ENCODE measurements around the gene AK5.

AK5 gene

DNA sequence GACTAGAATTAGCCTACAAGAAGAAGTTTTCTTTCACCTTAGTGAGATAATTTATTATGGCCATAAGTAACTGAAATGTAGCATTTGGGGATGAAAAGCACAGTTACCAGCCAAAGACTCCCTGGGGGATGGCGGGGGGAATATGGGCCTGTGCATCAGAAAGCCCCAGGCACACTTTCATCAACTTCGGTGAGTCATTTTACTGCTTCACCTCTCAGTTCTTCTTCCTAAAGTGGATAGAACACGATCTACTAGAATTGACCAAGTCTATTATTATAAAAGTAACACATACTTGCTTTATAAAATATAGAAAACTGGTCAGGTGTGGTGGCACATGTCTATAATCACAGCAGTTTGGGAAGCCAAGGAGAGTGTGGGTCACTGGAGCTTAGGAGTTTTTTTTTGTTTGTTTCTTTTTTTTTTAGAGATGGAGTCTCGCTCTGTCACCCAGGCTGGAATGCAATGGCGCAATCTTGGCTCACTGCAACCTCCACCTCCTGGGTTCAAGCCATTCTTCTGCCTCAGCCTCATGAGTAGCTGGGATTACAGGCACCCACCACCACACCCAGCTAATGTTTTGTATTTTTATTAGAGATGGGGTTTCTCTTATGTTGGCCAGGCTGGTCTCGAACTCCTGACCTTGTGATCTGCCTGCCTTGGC is 258.8 kb downstream of the AK5 start:
- DNase-seq (ENCODE audit: low read depth) = peak; percentile 50
- TF ChIP-seq, protein P1, sequence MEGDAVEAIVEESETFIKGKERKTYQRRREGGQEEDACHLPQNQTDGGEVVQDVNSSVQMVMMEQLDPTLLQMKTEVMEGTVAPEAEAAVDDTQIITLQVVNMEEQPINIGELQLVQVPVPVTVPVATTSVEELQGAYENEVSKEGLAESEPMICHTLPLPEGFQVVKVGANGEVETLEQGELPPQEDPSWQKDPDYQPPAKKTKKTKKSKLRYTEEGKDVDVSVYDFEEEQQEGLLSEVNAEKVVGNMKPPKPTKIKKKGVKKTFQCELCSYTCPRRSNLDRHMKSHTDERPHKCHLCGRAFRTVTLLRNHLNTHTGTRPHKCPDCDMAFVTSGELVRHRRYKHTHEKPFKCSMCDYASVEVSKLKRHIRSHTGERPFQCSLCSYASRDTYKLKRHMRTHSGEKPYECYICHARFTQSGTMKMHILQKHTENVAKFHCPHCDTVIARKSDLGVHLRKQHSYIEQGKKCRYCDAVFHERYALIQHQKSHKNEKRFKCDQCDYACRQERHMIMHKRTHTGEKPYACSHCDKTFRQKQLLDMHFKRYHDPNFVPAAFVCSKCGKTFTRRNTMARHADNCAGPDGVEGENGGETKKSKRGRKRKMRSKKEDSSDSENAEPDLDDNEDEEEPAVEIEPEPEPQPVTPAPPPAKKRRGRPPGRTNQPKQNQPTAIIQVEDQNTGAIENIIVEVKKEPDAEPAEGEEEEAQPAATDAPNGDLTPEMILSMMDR (IDR thresholded peaks at IDR 0.05; ENCODE audit: insufficient read depth, low read depth, low read length, missing control alignments) = no peak
- H3K4me3 ChIP-seq (ENCODE audit: low read depth, low read length) = no peak overlapping the region

DNA sequence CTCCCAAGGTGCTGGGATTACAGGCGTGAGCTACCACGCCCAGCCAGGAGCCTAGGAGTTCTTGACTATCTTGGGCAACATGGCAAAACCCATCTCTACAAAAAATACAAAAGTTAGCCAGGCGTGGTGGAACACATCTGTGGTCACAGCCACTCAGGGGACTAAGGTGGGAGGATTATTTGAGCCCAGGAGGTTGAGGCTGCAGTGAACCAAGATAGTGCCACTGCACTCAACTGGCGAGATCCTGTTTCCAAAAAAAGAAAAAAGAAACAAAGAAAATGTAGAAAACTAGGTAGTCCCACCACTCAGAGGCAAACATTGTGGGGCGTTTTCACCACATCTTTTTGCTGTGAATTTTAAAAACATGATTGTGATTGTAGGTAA is 259.3 kb downstream of the AK5 start:
- H3K4me3 ChIP-seq (ENCODE audit: low read depth, low read length) = no peak overlapping the region
- peak; percentile 50 for DNase-seq (ENCODE audit: low read depth)
- TF ChIP-seq, protein P1 (IDR thresholded peaks at IDR 0.05; ENCODE audit: insufficient read depth, low read depth, low read length, missing control alignments) = no peak

DNA sequence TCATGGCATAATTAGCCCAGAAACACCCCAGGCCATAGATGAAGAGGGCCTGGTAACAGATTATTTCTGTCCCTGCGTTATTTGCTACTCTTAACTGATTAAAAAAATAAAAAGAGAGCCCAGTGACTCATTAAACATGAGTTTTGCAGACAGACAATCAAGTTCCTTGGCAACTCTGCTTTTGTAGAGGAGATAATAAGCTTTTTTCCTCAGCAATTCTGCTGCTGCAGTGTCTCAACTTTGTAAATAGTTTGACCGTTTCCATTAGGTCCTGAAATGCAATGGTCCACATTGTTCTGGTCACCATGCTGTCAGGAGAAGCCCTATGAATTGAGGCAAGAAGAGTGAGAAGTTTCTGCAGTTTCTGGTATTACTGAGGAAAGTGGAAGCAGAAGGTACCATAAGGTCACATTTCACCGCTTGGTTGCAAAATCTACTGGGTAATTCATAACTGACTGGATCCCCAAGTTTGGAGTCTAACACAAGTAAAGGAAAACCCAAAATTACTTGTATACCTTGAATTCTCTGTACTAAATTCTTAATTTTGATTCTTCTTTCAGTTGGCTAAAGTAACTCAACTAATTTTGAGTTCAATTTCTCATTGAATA is 261.1 kb downstream of the AK5 start:
- TF ChIP-seq, protein P1 (IDR thresholded peaks at IDR 0.05; ENCODE audit: insufficient read depth, low read depth, low read length, missing control alignments) = no peak
- no peak for DNase-seq (ENCODE audit: low read depth)
- no peak overlapping the region for H3K4me3 ChIP-seq (ENCODE audit: low read depth, low read length)

DNA sequence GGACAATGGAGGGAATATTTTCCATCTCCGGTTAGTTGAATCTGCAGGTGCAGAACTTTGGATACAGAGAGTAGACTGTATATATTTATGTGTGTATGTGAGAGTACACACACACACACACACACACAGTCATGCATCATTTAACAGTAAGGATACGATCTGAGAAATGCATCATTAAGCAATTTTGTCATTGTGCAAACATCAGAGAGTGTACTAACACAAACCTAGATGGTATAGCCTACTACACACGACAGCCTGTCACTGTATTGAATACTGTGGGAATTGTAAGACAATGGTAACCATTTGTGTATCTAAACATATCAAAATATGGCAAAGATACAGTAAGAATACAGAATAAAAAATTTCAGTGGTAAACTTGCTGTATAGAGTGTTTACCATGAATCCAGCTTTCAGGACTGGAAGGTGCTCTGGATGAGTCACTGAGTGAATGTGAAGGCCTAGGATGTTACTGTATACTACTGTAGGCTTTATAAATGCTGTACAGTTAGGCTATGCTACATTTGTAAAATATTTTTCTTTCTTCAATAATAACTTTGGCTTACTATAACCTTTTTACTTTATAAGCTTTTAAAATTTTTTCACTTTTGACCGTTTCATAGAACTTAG is 262.1 kb downstream of the AK5 start:
- DNase-seq (ENCODE audit: low read depth) = no peak
- no peak overlapping the region for H3K4me3 ChIP-seq (ENCODE audit: low read depth, low read length)
- TF ChIP-seq, protein P1 (IDR thresholded peaks at IDR 0.05; ENCODE audit: insufficient read depth, low read depth, low read length, missing control alignments) = no peak

DNA sequence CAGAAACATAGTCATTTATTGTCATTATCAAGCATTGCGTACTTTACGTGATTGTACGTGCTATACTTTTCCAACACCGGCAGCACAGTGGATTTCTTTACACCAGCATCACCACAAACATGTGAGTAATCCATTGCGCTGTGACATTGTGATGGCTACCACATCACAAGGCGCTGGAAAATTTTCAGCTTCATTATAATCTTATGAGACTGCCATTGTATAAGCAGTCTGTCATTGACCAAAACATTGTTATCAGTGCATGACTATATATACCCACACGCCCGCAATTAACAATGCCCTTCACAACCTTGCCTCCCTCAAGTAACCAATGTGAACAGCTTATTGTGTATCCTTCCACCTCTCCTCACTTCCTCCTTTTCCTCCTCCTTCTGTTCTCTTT is 263.0 kb downstream of the AK5 start:
- TF ChIP-seq, protein P1 (IDR thresholded peaks at IDR 0.05; ENCODE audit: insufficient read depth, low read depth, low read length, missing control alignments) = no peak
- no peak for DNase-seq (ENCODE audit: low read depth)
- no peak overlapping the region for H3K4me3 ChIP-seq (ENCODE audit: low read depth, low read length)

DNA sequence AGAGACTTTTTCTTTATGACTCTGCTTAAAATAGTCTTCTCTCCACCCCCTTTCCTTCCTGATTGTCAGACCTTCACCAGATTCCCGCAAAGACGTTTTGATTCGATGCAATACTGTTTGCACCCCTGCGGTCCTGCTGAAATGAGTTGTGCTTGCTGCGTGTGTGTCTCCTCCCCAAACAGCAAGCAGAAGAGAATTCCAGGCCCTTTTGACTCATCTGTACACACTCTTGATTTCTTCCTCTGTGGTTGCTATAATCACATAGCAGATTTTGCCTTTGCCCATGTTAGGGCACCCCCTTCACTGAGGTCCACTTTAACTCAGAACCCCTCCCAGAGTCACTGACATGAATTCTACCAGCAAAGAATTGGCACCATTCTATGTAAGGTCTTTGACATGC is 264.2 kb downstream of the AK5 start:
- H3K4me3 ChIP-seq (ENCODE audit: low read depth, low read length) = no peak overlapping the region
- no peak for DNase-seq (ENCODE audit: low read depth)

More for the DNA sequence above, 264.2 kb downstream of the AK5 start:
- TF ChIP-seq, protein P1 (IDR thresholded peaks at IDR 0.05; ENCODE audit: insufficient read depth, low read depth, low read length, missing control alignments) = no peak

All from GM12865 (cell line).